ENCODE data around the gene AK3.

DNA sequence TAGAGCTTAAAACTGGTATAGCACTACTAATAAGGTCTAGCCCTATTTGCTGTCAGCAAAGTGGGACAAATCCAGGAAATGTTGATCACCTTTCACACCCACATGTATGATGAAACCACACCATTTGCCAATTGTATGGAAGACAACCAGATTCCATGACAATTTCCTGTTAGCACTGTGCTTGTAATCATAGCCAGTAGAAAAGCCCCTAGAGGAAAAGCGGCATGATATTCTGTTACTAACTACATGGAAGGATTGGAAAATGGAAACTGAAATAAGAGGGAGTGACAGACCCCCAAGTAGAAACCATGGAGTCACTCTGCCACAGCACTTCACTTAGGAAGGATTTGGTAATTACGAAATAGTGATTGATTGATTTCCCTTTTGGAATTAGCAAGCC, 75.6 kb downstream of the AK3 start:
- TF ChIP-seq POLR2AphosphoS5 (IDR thresholded peaks at IDR 0.05; ENCODE audit: low read depth, low read length): no peak
- TF ChIP-seq, protein P1, sequence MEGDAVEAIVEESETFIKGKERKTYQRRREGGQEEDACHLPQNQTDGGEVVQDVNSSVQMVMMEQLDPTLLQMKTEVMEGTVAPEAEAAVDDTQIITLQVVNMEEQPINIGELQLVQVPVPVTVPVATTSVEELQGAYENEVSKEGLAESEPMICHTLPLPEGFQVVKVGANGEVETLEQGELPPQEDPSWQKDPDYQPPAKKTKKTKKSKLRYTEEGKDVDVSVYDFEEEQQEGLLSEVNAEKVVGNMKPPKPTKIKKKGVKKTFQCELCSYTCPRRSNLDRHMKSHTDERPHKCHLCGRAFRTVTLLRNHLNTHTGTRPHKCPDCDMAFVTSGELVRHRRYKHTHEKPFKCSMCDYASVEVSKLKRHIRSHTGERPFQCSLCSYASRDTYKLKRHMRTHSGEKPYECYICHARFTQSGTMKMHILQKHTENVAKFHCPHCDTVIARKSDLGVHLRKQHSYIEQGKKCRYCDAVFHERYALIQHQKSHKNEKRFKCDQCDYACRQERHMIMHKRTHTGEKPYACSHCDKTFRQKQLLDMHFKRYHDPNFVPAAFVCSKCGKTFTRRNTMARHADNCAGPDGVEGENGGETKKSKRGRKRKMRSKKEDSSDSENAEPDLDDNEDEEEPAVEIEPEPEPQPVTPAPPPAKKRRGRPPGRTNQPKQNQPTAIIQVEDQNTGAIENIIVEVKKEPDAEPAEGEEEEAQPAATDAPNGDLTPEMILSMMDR (IDR thresholded peaks at IDR 0.05; ENCODE audit: control extremely low read depth in 1 of 3, insufficient read depth in 1 of 3, low read depth in 1 of 3, low read length in 3 of 3): no peak

All from H1 (cell line).